Measurements from ENCODE around the gene SOAT1. TPM values are rescaled to one million over a fixed set of nuclear protein-coding genes. Genes with fewer than 3 reads are reported as not detected.
A peak's percentile ranks its signal among the peaks of the same experiment; 100 is the strongest.
"Not testable (repeated sequence)": the region's sequence is repeated elsewhere in the genome, so short reads cannot be mapped to it uniquely, and the experiment has no call there.

The SOAT1 gene
- total RNA-seq (100 to 1,000 TPM in 1 of 5 donors, 10 to 100 TPM in 2, 1 to 10 TPM in 2; 2.9 to 179 (median 10.7) TPM), polyA plus RNA-seq (1 to 10 TPM; 2.9 to 4.4 (median 4.3) TPM)
- long read RNA-seq, donor 1, full-length matches to known transcripts, result 1 of 1 reads
- long read RNA-seq, donor 1, partial matches to known transcripts, result 0 of 1 reads
- long read RNA-seq, donor 1, other reads (novel, unspliced or antisense), result 0 of 1 reads
- long read RNA-seq, donor 2, result 0 reads
- long read RNA-seq, donor 3, result 0 reads
- long read RNA-seq, donor 4, full-length matches to known transcripts, result 1 of 1 reads
- long read RNA-seq, donor 4, partial matches to known transcripts, result 0 of 1 reads
- long read RNA-seq, donor 4, other reads (novel, unspliced or antisense), result 0 of 1 reads
- long read RNA-seq, donor 5, full-length matches to known transcripts, result 7 of 19 reads
- long read RNA-seq, donor 5, partial matches to known transcripts, result 12 of 19 reads
- long read RNA-seq, donor 5, other reads (novel, unspliced or antisense), result 0 of 19 reads
- long read RNA-seq, donor 6, result 0 reads
- long read RNA-seq, donor 7, full-length matches to known transcripts, result 1 of 6 reads
- long read RNA-seq, donor 7, partial matches to known transcripts, result 5 of 6 reads
- long read RNA-seq, donor 7, other reads (novel, unspliced or antisense), result 0 of 6 reads
- long read RNA-seq, donor 8, full-length matches to known transcripts, result 1 of 1 reads
- long read RNA-seq, donor 8, partial matches to known transcripts, result 0 of 1 reads
- long read RNA-seq, donor 8, other reads (novel, unspliced or antisense), result 0 of 1 reads
- long read RNA-seq, donor 9, full-length matches to known transcripts, result 3 of 3 reads
- long read RNA-seq, donor 9, partial matches to known transcripts, result 0 of 3 reads
- long read RNA-seq, donor 9, other reads (novel, unspliced or antisense), result 0 of 3 reads
- long read RNA-seq, donor 10, result 0 reads

GRCh38 chr1:179293340-179294327 lies at the start of gene SOAT1:
Gene SOAT1 (plus strand): TSS chr1:179293797. CDS start chr1:179302685, 8,888 bp downstream.
- Histone ChIP-seq H3K27me3 (no peaks in the 10 kb centered on the region), H3K36me3 (no peaks in the 10 kb centered on the region), H3K4me1 (peaks cover 30 to 66% (median 40%) of the 10 kb centered on the region in 4 donors), H3K9me3 (no peaks in the 10 kb centered on the region), H3K27ac (peak within 1 kb of the TSS; percentile 92 to 97 (median 96)), H3K4me3 (peak within 1 kb of the TSS; percentile 70 to 83 (median 80))
- DNase-seq, result peak; percentile 90 to 97
- TF ChIP-seq POLR2AphosphoS5 (IDR thresholded peaks at IDR 0.05), result peak; percentile 22 to 86 (median 78)
- no peak for TF ChIP-seq EP300 (IDR thresholded peaks at IDR 0.05)
- TF ChIP-seq POLR2A (IDR thresholded peaks at IDR 0.05), result peak in 2 of 4 donors; percentile 33 to 55
- peak in 4 of 7 experiments; percentile 2 to 23 (median 9) for TF ChIP-seq CTCF (IDR thresholded peaks at IDR 0.05)
- intact Hi-C loops (cut with DNase I; ENCODE audit: low total_unique reads), result loop anchor here (5.0 to 10.0 kb wide), 2 partner anchors 71 to 211 kb away; partner anchors contain the start of genes AXDND1 and TOR3A
- WGBS, 5 donors, result 0 to 1% (median 0%) methylated on average over 40 to 71 of the region's 71 CpGs

DNA sequence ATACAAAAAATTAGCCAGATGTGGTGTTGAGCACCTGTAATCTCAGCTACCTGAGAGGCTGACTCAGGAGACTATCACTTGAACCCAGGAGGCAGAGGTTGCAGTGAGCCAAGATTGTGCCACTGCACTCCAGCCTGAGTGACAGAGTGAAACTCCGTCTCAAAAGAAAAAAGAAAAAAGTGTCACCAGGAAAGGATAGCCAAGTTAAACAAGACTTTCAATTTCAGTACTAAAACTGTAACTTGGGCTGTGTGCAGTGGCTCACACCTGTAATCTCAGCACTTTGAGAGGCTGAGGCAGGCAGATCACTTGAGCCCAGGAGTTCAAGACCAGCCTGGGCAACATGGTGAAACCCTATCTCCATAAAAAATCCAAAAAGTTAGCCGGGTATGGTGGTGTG lies 48.2 kb upstream of the SOAT1 start:
- H3K4me3 ChIP-seq; H3K27ac ChIP-seq; H3K27me3 ChIP-seq; H3K4me1 ChIP-seq; H3K36me3 ChIP-seq; intact Hi-C loops (cut with DNase I; ENCODE audit: low total_unique reads); H3K9me3 ChIP-seq; DNase-seq: not testable (repeated sequence)
- WGBS, 5 donors, result 57 to 86% (median 65%) methylated on average over 2 of the region's 2 CpGs

DNA sequence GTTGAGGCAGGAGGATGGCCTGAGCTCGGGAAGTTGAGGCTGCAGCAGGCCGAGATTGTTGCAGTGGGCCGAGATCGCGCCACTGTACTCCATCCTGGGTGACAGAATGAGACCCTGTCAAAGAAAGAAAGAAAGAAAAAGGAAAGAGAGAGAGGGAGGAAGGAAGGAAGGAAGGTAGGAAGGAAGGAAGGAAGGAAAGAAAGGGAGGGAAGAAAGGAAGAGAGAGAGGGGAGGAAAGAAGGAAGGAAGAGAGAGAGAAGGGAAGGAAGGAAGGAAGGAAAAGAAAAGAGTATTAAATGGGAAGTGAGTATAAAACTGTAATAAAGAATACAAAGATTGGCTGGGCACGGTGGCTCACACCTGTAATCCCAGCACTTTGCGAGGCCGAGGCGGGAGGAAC lies 45.7 kb upstream of the SOAT1 start:
- intact Hi-C loops (cut with DNase I; ENCODE audit: low total_unique reads), result no loop called here
- no peak for DNase-seq
- TF ChIP-seq POLR2AphosphoS5 (IDR thresholded peaks at IDR 0.05) (no peak), CTCF (IDR thresholded peaks at IDR 0.05) (no peak), POLR2A (IDR thresholded peaks at IDR 0.05) (no peak), EP300 (IDR thresholded peaks at IDR 0.05) (no peak)
- no peaks in the 10 kb centered on the region for H3K36me3 ChIP-seq
- no peak overlapping the region for H3K27ac ChIP-seq
- no peaks in the 10 kb centered on the region for H3K27me3 ChIP-seq
- no peaks in the 10 kb centered on the region for H3K9me3 ChIP-seq
- H3K4me1 ChIP-seq, result no peaks in the 10 kb centered on the region
- whole genome bisulfite sequencing, 5 donors, result 86 to 97% (median 92%) methylated on average over 9 of the region's 9 CpGs
- no peak overlapping the region for H3K4me3 ChIP-seq

DNA sequence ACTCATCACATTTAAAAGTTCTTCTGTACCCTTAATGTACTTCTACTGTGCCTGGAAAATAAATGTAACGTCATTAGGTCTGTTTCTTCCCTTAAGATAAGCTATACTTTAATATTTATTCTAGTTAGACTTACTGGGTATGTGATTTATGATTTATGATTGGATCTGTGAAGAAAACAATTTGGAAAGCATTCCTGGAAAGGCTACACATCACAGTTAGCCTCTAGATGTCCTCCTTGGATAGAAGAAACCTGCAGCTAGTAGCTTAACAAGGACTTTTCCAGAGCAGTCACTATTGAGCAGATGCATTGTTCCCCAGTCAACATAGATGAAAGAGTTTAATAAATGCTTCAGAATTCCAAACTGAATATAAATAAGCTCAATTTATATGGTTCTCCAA lies 41.9 kb upstream of the SOAT1 start:
- 0 to 38% (median 22%) methylated on average over 1 of the region's 1 CpG for WGBS, 5 donors
- Histone ChIP-seq H3K4me1 (no peaks in the 10 kb centered on the region), H3K4me3 (no peak overlapping the region), H3K9me3 (no peaks in the 10 kb centered on the region), H3K36me3 (no peaks in the 10 kb centered on the region), H3K27me3 (no peaks in the 10 kb centered on the region), H3K27ac (no peak overlapping the region)
- peak in 3 of 7 experiments; percentile 28 to 71 (median 45) for TF ChIP-seq CTCF (IDR thresholded peaks at IDR 0.05)
- TF ChIP-seq POLR2A (IDR thresholded peaks at IDR 0.05), result no peak
- TF ChIP-seq POLR2AphosphoS5 (IDR thresholded peaks at IDR 0.05), result peak in 1 of 3 donors; percentile 13
- peak in 1 of 2 donors; percentile 79 for DNase-seq
- intact Hi-C loops (cut with DNase I; ENCODE audit: low total_unique reads), result loop anchor here (10.0 kb wide), 1 partner anchor 113 kb away; the partner anchor contains the start of gene AXDND1

All from stomach (tissue), 19 donors.